Measurements from ENCODE around the gene WDR86.
A peak's percentile ranks its signal among the peaks of the same experiment; 100 is the strongest.

WDR86 gene

GRCh38 chr7:151416112-151416940, 6.5 kb upstream of the WDR86 start:
- no peak overlapping the region for H3K27ac Mint-ChIP-seq (ENCODE audit: low read depth)
- ATAC-seq (replicated peaks; ENCODE audit: extremely low read depth, poor library complexity, severe bottlenecking), result no peak
- peaks cover 40% of the 10 kb centered on the region for H3K27me3 Mint-ChIP-seq
- DNase-seq (ENCODE audit: low spot score in 2 of 2), result no peak
- H3K36me3 Mint-ChIP-seq (ENCODE audit: insufficient read depth), result peaks cover 14% of the 10 kb centered on the region
- H3K4me3 Mint-ChIP-seq, result no peak overlapping the region
- H3K9me3 Mint-ChIP-seq, result peaks cover 5% of the 10 kb centered on the region
- H3K4me1 Mint-ChIP-seq, result peaks cover 26% of the 10 kb centered on the region

DNA sequence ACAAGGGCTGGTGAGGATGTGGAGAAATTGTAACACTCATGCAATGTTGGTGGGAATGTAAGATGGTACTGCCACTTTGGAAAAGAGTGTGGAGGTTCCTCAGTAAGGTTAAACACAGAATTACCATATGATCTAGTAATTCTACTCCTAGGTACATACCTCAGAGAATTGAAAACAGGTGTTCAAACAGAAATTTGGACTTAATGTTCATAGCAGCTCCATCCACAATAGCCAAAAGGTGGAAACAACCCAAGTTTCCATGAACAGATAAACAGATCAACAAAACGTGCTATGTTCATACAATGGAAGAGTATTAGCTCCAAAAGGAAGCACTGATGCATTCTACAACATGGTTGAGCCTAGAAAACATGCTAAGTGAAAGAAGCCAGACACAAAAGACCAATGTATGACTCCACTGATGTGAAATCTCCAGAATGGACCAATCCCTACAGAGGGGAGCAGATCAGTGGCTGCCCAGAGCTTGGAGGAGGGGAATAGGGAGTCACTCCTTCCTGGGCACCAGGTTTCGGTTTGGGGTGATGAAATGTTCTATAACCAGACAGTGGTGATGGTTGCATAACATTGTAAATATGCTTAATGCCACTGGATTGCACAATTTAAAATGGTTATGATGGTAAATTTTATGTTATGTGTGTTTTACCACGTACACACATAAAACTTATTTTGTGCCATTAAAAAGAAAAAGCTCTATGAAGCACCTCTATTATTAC, 5.7 kb upstream of the WDR86 start:
- DNase-seq (ENCODE audit: low spot score in 2 of 2) (no peak), ATAC-seq (replicated peaks; ENCODE audit: extremely low read depth, poor library complexity, severe bottlenecking) (no peak)
- H3K4me1 Mint-ChIP-seq, result peaks cover 34% of the 10 kb centered on the region
- H3K9me3 Mint-ChIP-seq, result peaks cover 3% of the 10 kb centered on the region
- H3K36me3 Mint-ChIP-seq (ENCODE audit: insufficient read depth), result peaks cover 20% of the 10 kb centered on the region
- H3K4me3 Mint-ChIP-seq, result no peak overlapping the region
- no peak overlapping the region for H3K27ac Mint-ChIP-seq (ENCODE audit: low read depth)
- H3K27me3 Mint-ChIP-seq, result peaks cover 40% of the 10 kb centered on the region

- peaks cover 43% of the 10 kb centered on the region for H3K4me1 Mint-ChIP-seq
- no peaks in the 10 kb centered on the region for H3K9me3 Mint-ChIP-seq
- peak overlapping the region; percentile 2 for H3K4me3 Mint-ChIP-seq
- no peak overlapping the region for H3K27ac Mint-ChIP-seq (ENCODE audit: low read depth)
- DNase-seq (ENCODE audit: low spot score in 2 of 2), result no peak
- ATAC-seq (replicated peaks; ENCODE audit: extremely low read depth, poor library complexity, severe bottlenecking), result no peak
- H3K27me3 Mint-ChIP-seq, result peaks cover 39% of the 10 kb centered on the region
- peaks cover 35% of the 10 kb centered on the region for H3K36me3 Mint-ChIP-seq (ENCODE audit: insufficient read depth)
Observed at GRCh38 chr7:151413241-151413640, 3.4 kb upstream of the WDR86 start.

DNA sequence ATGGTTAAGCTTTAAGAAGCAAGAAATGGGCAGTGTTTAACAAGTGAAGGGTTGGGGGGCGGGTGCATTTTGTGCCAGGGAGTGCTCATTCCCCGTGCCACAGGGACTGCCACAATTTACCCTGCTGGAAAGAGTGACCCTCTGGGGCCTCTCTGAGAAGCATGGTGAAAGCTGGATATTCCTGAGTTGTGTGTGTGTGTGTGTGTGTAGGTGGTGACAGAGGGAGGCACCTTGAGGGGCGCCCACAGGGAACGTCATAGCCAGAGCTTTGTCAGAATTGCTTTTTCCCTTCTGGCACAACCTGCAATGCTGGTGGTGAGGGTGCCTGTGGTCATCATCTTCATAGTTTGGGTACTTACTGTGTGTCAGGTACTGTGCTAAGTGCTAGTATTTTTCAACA, 2.5 kb upstream of the WDR86 start:
- DNase-seq (ENCODE audit: low spot score in 2 of 2) (no peak), ATAC-seq (replicated peaks; ENCODE audit: extremely low read depth, poor library complexity, severe bottlenecking) (no peak)
- no peak overlapping the region for H3K4me3 Mint-ChIP-seq
- peaks cover 37% of the 10 kb centered on the region for H3K27me3 Mint-ChIP-seq
- no peak overlapping the region for H3K27ac Mint-ChIP-seq (ENCODE audit: low read depth)
- peaks cover 43% of the 10 kb centered on the region for H3K4me1 Mint-ChIP-seq
- peaks cover 34% of the 10 kb centered on the region for H3K36me3 Mint-ChIP-seq (ENCODE audit: insufficient read depth)
- no peaks in the 10 kb centered on the region for H3K9me3 Mint-ChIP-seq

DNA sequence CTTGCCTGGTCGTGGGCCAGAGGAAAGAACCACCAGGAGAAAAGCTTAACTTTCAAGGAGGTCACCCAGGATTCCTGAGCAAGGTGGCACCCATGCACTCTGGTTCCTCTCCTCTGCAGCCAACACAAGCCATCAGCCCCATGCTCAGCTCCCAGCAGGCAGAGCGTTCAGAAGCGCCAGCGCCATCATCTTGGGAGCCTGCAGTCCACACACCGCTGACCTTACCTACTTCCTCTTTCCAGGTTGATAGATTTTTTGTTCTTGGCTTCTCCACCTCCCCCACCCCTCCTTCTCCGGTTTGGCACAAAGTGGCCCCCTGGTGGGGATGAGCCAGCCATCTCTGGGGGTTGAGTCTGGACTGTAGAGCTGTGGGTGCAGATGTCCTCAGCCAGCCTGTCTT, 1.7 kb upstream of the WDR86 start:
- H3K27ac Mint-ChIP-seq (ENCODE audit: low read depth), result peak overlapping the region; percentile 94
- H3K4me1 Mint-ChIP-seq, result peaks cover 43% of the 10 kb centered on the region
- H3K36me3 Mint-ChIP-seq (ENCODE audit: insufficient read depth), result peaks cover 34% of the 10 kb centered on the region
- H3K9me3 Mint-ChIP-seq, result no peaks in the 10 kb centered on the region
- H3K4me3 Mint-ChIP-seq, result peak overlapping the region; percentile 69
- no peak for ATAC-seq (replicated peaks; ENCODE audit: extremely low read depth, poor library complexity, severe bottlenecking)
- no peak for DNase-seq (ENCODE audit: low spot score in 2 of 2)
- peaks cover 29% of the 10 kb centered on the region for H3K27me3 Mint-ChIP-seq

DNA sequence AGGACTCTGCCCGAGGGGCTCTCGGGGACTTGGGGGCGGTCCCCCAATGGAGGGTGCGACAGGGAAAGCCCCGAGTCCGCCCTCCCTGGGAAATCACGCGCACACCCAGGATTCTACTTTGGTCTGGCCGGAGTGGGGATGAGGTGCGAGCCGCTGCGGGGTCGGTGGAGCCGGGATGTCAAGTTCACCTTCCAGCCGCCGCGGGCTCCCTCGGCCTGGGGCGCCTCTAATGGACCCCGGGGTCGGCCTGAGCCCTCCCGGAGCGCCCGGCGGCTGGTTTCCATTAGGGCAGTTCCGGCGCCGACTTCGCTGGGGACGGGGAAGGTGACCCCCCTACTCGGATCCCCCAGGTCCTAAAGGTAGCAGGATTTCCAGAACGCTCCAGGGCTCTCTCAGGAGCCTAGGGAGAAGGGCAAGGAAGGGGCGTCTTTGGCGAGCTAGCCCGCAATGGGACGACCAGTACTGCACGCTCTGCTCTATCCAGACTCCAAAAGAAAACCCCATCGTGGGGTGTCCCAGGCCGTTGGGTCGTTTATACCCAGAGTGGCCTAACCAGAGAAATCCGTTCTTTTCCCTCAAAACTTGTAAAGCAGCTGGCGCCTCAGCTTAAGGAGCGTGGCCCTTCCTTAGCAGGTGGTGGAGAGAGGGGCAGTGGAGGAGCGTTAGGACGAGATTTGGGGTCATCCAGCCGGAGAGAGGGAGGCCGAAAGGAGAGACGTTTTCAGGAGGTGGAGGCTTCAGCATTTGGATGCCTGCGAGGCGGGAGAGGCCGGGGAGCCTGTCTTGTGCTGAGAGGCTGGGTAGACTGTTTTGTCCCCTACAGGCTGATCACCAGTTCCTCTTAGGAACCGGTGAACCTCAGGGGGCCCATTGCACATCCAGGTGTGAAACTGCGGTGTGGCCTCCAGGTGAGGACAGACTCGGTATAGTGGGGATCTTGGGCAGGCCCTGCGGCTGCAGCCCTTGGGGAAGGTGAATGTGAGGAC, 860 bp upstream of the WDR86 start:
- Mint-ChIP-seq H3K36me3 (ENCODE audit: insufficient read depth) (peaks cover 34% of the 10 kb centered on the region), H3K27me3 (peaks cover 26% of the 10 kb centered on the region), H3K27ac (ENCODE audit: low read depth) (peak overlapping the region; percentile 94), H3K4me1 (peaks cover 43% of the 10 kb centered on the region), H3K4me3 (peak overlapping the region; percentile 69), H3K9me3 (no peaks in the 10 kb centered on the region)
- DNase-seq (ENCODE audit: low spot score in 2 of 2), result peak; percentile 25 to 31
- ATAC-seq (replicated peaks; ENCODE audit: extremely low read depth, poor library complexity, severe bottlenecking), result no peak

GRCh38 chr7:151408839-151409666, 785 bp downstream of the WDR86 start:
- Mint-ChIP-seq H3K36me3 (ENCODE audit: insufficient read depth) (peaks cover 34% of the 10 kb centered on the region), H3K9me3 (no peaks in the 10 kb centered on the region), H3K4me1 (peaks cover 36% of the 10 kb centered on the region), H3K4me3 (peak overlapping the region; percentile 69), H3K27ac (ENCODE audit: low read depth) (peak overlapping the region; percentile 86), H3K27me3 (peaks cover 26% of the 10 kb centered on the region)
- peak; percentile 58 to 87 for DNase-seq (ENCODE audit: low spot score in 2 of 2)
- peak; percentile 90 for ATAC-seq (replicated peaks; ENCODE audit: extremely low read depth, poor library complexity, severe bottlenecking)

- Mint-ChIP-seq H3K4me3 (peak overlapping the region; percentile 69), H3K27ac (ENCODE audit: low read depth) (peak overlapping the region; percentile 86), H3K4me1 (peaks cover 31% of the 10 kb centered on the region), H3K36me3 (ENCODE audit: insufficient read depth) (peaks cover 33% of the 10 kb centered on the region), H3K27me3 (peaks cover 26% of the 10 kb centered on the region), H3K9me3 (no peaks in the 10 kb centered on the region)
- ATAC-seq (replicated peaks; ENCODE audit: extremely low read depth, poor library complexity, severe bottlenecking) (no peak), DNase-seq (ENCODE audit: low spot score in 2 of 2) (no peak)
Observed at GRCh38 chr7:151408498-151408838, 1.4 kb downstream of the WDR86 start.

- ATAC-seq (replicated peaks; ENCODE audit: extremely low read depth, poor library complexity, severe bottlenecking) (no peak), DNase-seq (ENCODE audit: low spot score in 2 of 2) (no peak)
- Mint-ChIP-seq H3K4me3 (no peak overlapping the region), H3K4me1 (peaks cover 20% of the 10 kb centered on the region), H3K36me3 (ENCODE audit: insufficient read depth) (peaks cover 26% of the 10 kb centered on the region), H3K9me3 (no peaks in the 10 kb centered on the region), H3K27ac (ENCODE audit: low read depth) (peak overlapping the region; percentile 86), H3K27me3 (peaks cover 17% of the 10 kb centered on the region)
Observed at GRCh38 chr7:151406886-151407583, 2.8 kb downstream of the WDR86 start.

- peaks cover 22% of the 10 kb centered on the region for H3K36me3 Mint-ChIP-seq (ENCODE audit: insufficient read depth)
- H3K9me3 Mint-ChIP-seq, result no peaks in the 10 kb centered on the region
- peaks cover 9% of the 10 kb centered on the region for H3K27me3 Mint-ChIP-seq
- DNase-seq (ENCODE audit: low spot score in 2 of 2) (no peak), ATAC-seq (replicated peaks; ENCODE audit: extremely low read depth, poor library complexity, severe bottlenecking) (no peak)
- no peak overlapping the region for H3K4me3 Mint-ChIP-seq
- H3K4me1 Mint-ChIP-seq, result peaks cover 16% of the 10 kb centered on the region
- peak overlapping the region; percentile 86 for H3K27ac Mint-ChIP-seq (ENCODE audit: low read depth)
Observed at GRCh38 chr7:151406051-151406875, 3.6 kb downstream of the WDR86 start.

DNA sequence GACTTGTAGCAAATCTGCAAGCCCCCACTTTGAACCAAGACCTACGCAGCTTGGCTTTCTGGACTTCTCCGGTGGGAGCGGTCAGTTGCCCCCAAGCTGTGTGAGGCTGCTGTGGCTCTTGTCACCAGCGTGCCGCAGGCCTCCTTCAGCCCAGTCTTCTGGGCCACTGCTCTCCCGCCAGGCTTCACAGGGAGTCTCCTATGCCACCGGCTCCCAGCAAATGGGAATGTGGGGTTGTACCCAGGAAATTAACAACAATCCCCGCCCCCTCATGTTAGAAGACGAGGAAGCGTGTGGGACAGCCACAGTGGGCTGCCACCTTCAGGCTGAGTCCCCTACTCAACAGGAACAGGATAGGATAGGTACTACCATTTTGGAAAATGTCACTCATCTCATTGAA, 4.2 kb downstream of the WDR86 start:
- H3K27ac Mint-ChIP-seq (ENCODE audit: low read depth), result no peak overlapping the region
- peaks cover 2% of the 10 kb centered on the region for H3K27me3 Mint-ChIP-seq
- ATAC-seq (replicated peaks; ENCODE audit: extremely low read depth, poor library complexity, severe bottlenecking), result no peak
- H3K36me3 Mint-ChIP-seq (ENCODE audit: insufficient read depth), result peaks cover 17% of the 10 kb centered on the region
- no peaks in the 10 kb centered on the region for H3K9me3 Mint-ChIP-seq
- H3K4me3 Mint-ChIP-seq, result no peak overlapping the region
- peaks cover 9% of the 10 kb centered on the region for H3K4me1 Mint-ChIP-seq
- DNase-seq (ENCODE audit: low spot score in 2 of 2), result no peak

Measured in central memory CD8-positive, alpha-beta T cell (primary cell).